Esophagus squamous epithelium (tissue), 5 donors: ENCODE data around the gene KREMEN1. TPM values are rescaled to one million over a fixed set of nuclear protein-coding genes. Genes with fewer than 3 reads are reported as not detected.

Experiments used
- DNase-seq: peaks from one replicate; lab custom pipeline; 2025; lab: John Stamatoyannopoulos, UW
- H3K27ac ChIP-seq, 4 donors: fragments of 200-600 bp; sonication (generic); one replicate each; pipeline ENCODE4 v1.5.1; 2016 to 2019; ENCODE audit warnings: mild to moderate bottlenecking in 1 of 4
- H3K27me3 ChIP-seq, 4 donors: fragments of 200-600 bp; sonication (generic); 1 replicate in 3 of 4; 2 replicates in 1 of 4; pipeline versions ENCODE4 v1.5.1 to v1.6.0; 2017 to 2021; ENCODE audit warnings: antibody characterized with exemption in 1 of 4
- H3K36me3 ChIP-seq, 3 donors: fragments of 200-600 bp; sonication (generic); one replicate each; pipeline ENCODE4 v1.5.1; 2016 to 2019
- H3K4me1 ChIP-seq, 3 donors: fragments of 200-600 bp; sonication (generic); one replicate each; pipeline ENCODE4 v1.5.1; 2017 to 2019
- H3K4me3 ChIP-seq, 4 donors: fragments of 200-600 bp; sonication (generic); 1 replicate in 3 of 4; 2 replicates in 1 of 4; pipeline ENCODE4 v1.5.1; 2016 to 2019; ENCODE audit warnings: mild to moderate bottlenecking in 2 of 4, moderate library complexity in 1 of 4
- H3K9me3 ChIP-seq, 3 donors: fragments of 200-600 bp; sonication (generic); one replicate each; pipeline ENCODE4 v1.5.1; 2016 to 2019
- CTCF ChIP-seq, 6 experiments: fragments of 450-650 bp in 4 of 6; fragments of 200-600 bp in 2 of 6; sonication (generic) in 2 of 6; IDR thresholded peaks; one replicate each; pipeline ENCODE4 v1.5.1; 2016 to 2019; ENCODE audit warnings: antibody characterized with exemption in 6 of 6, mild to moderate bottlenecking in 4 of 6, moderate library complexity in 4 of 6
- POLR2A ChIP-seq, 4 donors: fragments of 450-650 bp; IDR thresholded peaks; one replicate each; pipeline ENCODE4 v1.6.1; 2017; ENCODE audit warnings: antibody characterized with exemption in 4 of 4, mild to moderate bottlenecking in 4 of 4, moderate library complexity in 3 of 4
- WGBS, 2 donors: methylation state at CpG; one replicate each; pipeline ENCODE4 v1.1.5; 2018; 5-methylcytosine and 5-hydroxymethylcytosine counted together
- intact Hi-C: fragments of 100-400 bp; cut with DNase I; formaldehyde crosslinking; loops from one replicate; pipeline ENCODE4 v1.15.0; 2022
- total RNA-seq, 4 donors: library from RNA; depleted of rRNA; stranded (reverse); fragments of >200 nt; gene quantifications; one replicate each; pipeline ENCODE4 v1.1.0, GENCODE V29; 2016
- donor health status: DM: yes; HTN: yes; CAD: no.

The KREMEN1 gene
- total RNA-seq, 4 donors from 2014 or later: 34.3 to 64.8 (median 47.7) TPM

- Histone ChIP-seq H3K9me3 (no peaks in the 10 kb centered on the region), H3K27ac (peak overlapping the region in 3 of 4 donors; percentile 44 to 65 (median 56)), H3K4me3 (no peak overlapping the region), H3K4me1 (peaks cover 20 to 56% (median 21%) of the 10 kb centered on the region in 3 donors), H3K27me3 (no peaks in the 10 kb centered on the region), H3K36me3 (peaks cover 0 to 64% (median 0%) of the 10 kb centered on the region in 3 donors)
- WGBS, 2 donors: 75 to 89% methylated on average over 7 to 10 of the region's 16 CpGs
- DNase-seq: no peak
- intact Hi-C loops: no loop called here
- TF ChIP-seq POLR2A (IDR thresholded peaks at IDR 0.05) (no peak), CTCF (IDR thresholded peaks at IDR 0.05) (no peak)
Measured at GRCh38 chr22:29149841-29150555, 77.2 kb downstream of the KREMEN1 start.

- peaks cover 0 to 63% (median 0%) of the 10 kb centered on the region in 3 donors for H3K36me3 ChIP-seq
- WGBS, 2 donors: 81 to 92% methylated on average over 3 to 6 of the region's 9 CpGs
- no peaks in the 10 kb centered on the region for H3K9me3 ChIP-seq
- TF ChIP-seq CTCF (IDR thresholded peaks at IDR 0.05) (no peak), POLR2A (IDR thresholded peaks at IDR 0.05) (no peak)
- intact Hi-C loops: no loop called here
- H3K4me3 ChIP-seq: no peak overlapping the region
- no peak for DNase-seq
- H3K27me3 ChIP-seq: no peaks in the 10 kb centered on the region
- H3K27ac ChIP-seq: peak overlapping the region in 1 of 4 donors; percentile 28
- H3K4me1 ChIP-seq: peaks cover 14 to 50% (median 21%) of the 10 kb centered on the region in 3 donors
Measured at GRCh38 chr22:29150701-29151100, 77.9 kb downstream of the KREMEN1 start.

GRCh38 chr22:29151316-29151715, 78.5 kb downstream of the KREMEN1 start:
- no peak overlapping the region for H3K4me3 ChIP-seq
- DNase-seq: no peak
- peaks cover 0 to 62% (median 0%) of the 10 kb centered on the region in 3 donors for H3K36me3 ChIP-seq
- no peaks in the 10 kb centered on the region for H3K27me3 ChIP-seq
- TF ChIP-seq CTCF (IDR thresholded peaks at IDR 0.05) (no peak), POLR2A (IDR thresholded peaks at IDR 0.05) (no peak)
- intact Hi-C loops: no loop called here
- H3K9me3 ChIP-seq: no peaks in the 10 kb centered on the region
- H3K4me1 ChIP-seq: peaks cover 13 to 52% (median 21%) of the 10 kb centered on the region in 3 donors
- H3K27ac ChIP-seq: peak overlapping the region in 1 of 4 donors; percentile 73
- 87 to 95% methylated on average over 7 of the region's 7 CpGs for WGBS, 2 donors

GRCh38 chr22:29152045-29152953, 79.5 kb downstream of the KREMEN1 start:
- 46 to 53% methylated on average over 11 to 12 of the region's 13 CpGs for WGBS, 2 donors
- intact Hi-C loops: no loop called here
- no peak for DNase-seq
- no peaks in the 10 kb centered on the region for H3K9me3 ChIP-seq
- peaks cover 0 to 52% (median 0%) of the 10 kb centered on the region in 3 donors for H3K36me3 ChIP-seq
- H3K4me3 ChIP-seq: peak overlapping the region in 1 of 4 donors; percentile 7
- H3K4me1 ChIP-seq: peaks cover 13 to 54% (median 21%) of the 10 kb centered on the region in 3 donors
- H3K27me3 ChIP-seq: no peaks in the 10 kb centered on the region
- TF ChIP-seq POLR2A (IDR thresholded peaks at IDR 0.05): no peak
- no peak for TF ChIP-seq CTCF (IDR thresholded peaks at IDR 0.05)
- H3K27ac ChIP-seq: peak overlapping the region; percentile 33 to 83 (median 74)
